Ishikawa (cell line): ENCODE data around the gene MNT.
A peak's percentile ranks its signal among the peaks of the same experiment; 100 is the strongest.

Experiments
- CEBPB ChIP-seq: IDR thresholded peaks from 2 replicates; pipeline ENCODE4 v1.6.1; 2012
- CREB1 ChIP-seq: IDR thresholded peaks from 2 replicates; pipeline ENCODE4 v1.6.1; 2012; ENCODE audit warnings: low read depth
- EGR1 ChIP-seq: IDR thresholded peaks from 2 replicates; pipeline ENCODE4 v1.6.1; 2012
- EP300 ChIP-seq: IDR thresholded peaks from 2 replicates; pipeline ENCODE4 v1.6.1; 2012; ENCODE audit warnings: borderline replicate concordance
- FOXM1 ChIP-seq: IDR thresholded peaks from 2 replicates; pipeline ENCODE4 v1.6.1; 2012; ENCODE audit warnings: low read depth, borderline replicate concordance
- NFIC ChIP-seq: IDR thresholded peaks from 2 replicates; pipeline ENCODE4 v1.6.1; 2012
- RAD21 ChIP-seq: IDR thresholded peaks from 2 replicates; pipeline ENCODE4 v1.6.1; 2012; ENCODE audit warnings: low read depth
- REST ChIP-seq: IDR thresholded peaks from 2 replicates; pipeline ENCODE4 v1.6.1; 2012; ENCODE audit warnings: low read depth, mild to moderate bottlenecking
- TAF1 ChIP-seq: IDR thresholded peaks from 2 replicates; pipeline ENCODE4 v1.6.1; 2012; ENCODE audit warnings: low read depth, mild to moderate bottlenecking
- TCF12 ChIP-seq: IDR thresholded peaks from 2 replicates; pipeline ENCODE4 v1.6.1; 2012; ENCODE audit warnings: low read depth
- TEAD4 ChIP-seq: IDR thresholded peaks from 2 replicates; pipeline ENCODE4 v1.6.1; 2012
- USF1 ChIP-seq: IDR thresholded peaks from 2 replicates; pipeline ENCODE4 v1.6.1; 2012
- YY1 ChIP-seq: IDR thresholded peaks from 2 replicates; pipeline ENCODE4 v1.6.1; 2012; ENCODE audit warnings: low read depth
- ZBTB7A ChIP-seq: IDR thresholded peaks from 2 replicates; pipeline ENCODE4 v1.6.1; 2012; ENCODE audit warnings: low read depth
- TF ChIP-seq, protein P1 (sequence below): IDR thresholded peaks from 2 replicates; pipeline ENCODE4 v1.6.1; 2012

Gene MNT

DNA sequence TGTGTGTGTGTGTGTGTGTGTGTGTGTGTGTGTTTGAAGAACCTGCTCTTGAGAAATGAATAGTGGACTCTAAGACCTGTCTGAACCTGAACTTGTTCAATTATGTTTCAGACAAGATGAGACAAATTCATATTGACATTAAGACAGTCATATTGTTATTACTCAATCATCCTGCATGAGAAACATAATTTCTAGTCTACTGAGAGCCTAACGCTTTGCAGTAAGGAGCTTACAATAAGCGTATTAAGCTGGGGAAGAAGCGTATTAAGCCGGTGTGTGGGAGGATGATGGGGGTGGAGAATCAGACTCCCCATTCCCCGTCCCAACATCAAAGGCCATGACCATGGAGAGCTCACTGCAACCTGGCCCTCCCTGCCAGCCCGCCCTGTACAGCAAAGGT is 22.4 kb upstream of the MNT start:
- TF ChIP-seq FOXM1 (no peak), ZBTB7A (no peak), CREB1 (no peak), NFIC (no peak), YY1 (no peak), TEAD4 (no peak), REST (no peak), TAF1 (no peak), CEBPB (no peak), TCF12 (no peak), EP300 (no peak), RAD21 (no peak), EGR1 (no peak), USF1 (no peak)
- TF ChIP-seq, protein P1, sequence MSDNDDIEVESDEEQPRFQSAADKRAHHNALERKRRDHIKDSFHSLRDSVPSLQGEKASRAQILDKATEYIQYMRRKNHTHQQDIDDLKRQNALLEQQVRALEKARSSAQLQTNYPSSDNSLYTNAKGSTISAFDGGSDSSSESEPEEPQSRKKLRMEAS = no peak

DNA sequence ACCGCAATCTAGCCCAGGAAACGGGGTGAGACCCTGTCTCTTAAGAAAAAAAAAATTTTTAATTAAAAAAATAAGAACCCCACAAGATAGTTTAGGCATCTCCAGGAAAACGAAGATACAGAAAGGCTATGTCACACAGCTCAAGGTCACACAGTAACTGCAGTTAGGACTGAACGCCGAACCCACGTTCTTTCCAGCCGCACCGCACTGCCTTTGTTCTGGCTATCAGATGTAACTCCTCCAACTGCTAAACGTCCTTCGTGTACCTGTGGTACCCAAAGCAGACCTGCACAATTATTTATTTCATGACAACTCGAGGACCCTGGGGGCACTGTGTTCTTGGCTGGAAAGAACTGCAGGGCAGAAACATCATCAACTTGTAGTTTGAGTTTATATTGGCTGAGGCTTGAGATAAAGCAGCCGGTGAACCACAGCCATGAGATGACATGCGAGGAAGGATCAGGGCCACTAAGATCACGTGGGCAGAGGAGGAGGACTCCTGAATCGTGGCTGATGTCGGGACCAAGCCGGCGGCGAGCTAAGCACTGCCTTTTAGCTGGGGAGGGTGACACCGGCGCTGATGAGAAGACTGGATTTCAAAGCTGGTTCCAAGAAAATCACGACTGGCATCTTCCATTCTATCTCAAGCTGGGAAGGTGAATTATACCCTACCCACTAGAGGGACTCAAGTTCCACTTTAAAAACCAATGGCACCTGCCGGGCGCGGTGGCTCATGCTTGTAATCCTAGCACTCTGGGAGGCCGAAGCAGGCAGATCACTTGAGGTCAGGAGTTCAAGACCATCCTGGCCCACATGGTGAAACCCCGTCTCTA is 20.7 kb upstream of the MNT start:
- TF ChIP-seq RAD21 (peak; percentile 42; the same call in 1 of the 2 replicates), CREB1 (no peak), EP300 (no peak), FOXM1 (no peak), NFIC (no peak)

- TF ChIP-seq TEAD4 = no peak
Measured at GRCh38 chr17:2420176-2420575, 19.3 kb upstream of the MNT start.

DNA sequence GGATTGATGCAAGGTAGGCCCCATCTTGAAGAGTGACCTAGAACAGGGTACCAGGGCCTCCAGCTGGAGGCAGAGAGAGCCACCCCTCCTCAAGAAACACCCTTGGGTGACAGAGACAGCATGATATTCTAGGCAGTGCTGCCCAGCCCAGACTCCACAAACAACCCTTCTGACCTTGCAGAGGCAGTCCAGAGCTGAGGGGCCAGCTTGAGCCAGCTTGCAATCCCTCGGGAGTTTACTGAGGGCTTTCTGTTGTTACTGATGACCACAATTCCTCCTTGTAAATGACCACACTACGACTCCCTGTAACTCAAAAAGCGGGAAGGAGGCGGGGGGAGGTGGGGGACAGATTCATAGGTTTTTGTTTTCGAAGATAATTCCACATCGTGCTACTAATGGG is 18.6 kb upstream of the MNT start:
- TF ChIP-seq USF1 (no peak), TEAD4 (no peak), YY1 (no peak), RAD21 (no peak), EGR1 (no peak), CREB1 (no peak), FOXM1 (no peak), ZBTB7A (no peak), CEBPB (no peak), TCF12 (no peak), REST (no peak), TAF1 (no peak), NFIC (no peak), EP300 (no peak)
- TF ChIP-seq, protein P1 = no peak

DNA sequence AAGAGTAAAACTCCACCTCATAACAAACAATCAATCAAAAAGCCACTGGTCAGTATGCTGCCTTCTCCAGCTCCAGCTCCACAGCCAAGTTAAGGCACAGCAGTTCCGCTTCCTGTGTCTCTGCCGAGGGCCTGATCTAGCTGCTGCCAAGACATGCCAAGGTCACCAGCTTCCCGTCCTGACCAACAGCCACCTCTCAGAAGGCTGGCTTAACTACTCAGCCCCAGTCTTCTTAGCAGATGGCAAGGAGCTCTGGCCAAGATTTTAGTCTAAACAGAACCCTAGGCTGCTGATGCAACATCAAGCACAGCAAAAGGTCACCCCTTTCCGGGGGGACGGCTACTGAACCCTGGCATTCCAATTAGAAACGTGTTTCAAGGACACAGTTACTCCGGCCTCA is 17.7 kb upstream of the MNT start:
- TF ChIP-seq TEAD4 (no peak), CEBPB (no peak), TCF12 (no peak)
- TF ChIP-seq, protein P1 = no peak

DNA sequence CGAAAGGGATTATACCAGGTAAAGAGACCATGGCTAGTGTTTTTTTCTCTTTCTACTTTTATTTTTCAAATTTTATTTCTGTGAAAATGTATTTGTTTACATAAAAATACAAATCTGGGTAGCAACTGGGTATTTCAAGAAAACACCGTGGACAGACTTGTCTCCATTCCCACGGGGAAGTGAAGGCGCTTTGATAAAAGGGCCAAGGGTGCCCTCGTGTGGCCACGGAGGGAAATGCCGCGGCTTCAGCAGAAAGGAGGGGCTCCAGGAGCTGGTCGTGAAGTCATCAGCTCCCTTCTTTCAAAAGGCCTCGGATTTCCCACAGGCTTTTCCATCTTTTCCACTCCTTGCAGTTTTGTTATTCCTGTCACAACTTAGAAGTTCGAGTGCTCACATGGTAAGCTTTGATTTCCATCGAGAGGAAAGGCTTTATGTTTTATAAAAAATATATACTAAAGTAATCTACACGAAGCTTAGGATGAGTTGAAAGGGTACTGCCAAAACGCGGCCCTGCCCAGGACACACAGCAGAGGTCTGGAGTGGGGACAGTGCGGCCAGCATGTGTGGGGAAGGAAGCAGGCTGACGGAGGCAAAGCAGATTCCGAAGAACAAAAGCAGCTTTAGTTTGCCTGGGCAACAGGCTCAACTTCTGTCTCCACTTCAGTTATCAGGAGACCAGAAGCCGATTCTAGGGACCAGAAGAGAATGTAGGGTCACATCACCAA is 15.3 kb upstream of the MNT start:
- TF ChIP-seq TCF12 (no peak), RAD21 (peak; percentile 88)
